Heart right ventricle (tissue), 16 donors: ENCODE data around the gene TRIM42. TPM values are rescaled to one million over a fixed set of nuclear protein-coding genes. Genes with fewer than 3 reads are reported as not detected.

ENCODE experiments used
- ATAC-seq, 8 donors: fragments of 200-7000 bp; cut with Tn5 transposase; one replicate each; pipeline ENCODE4 v1.9.1; 2020; ENCODE audit warnings: mild to moderate bottlenecking in 8 of 8, moderate library complexity in 8 of 8, moderate number of reproducible peaks in 1 of 8
- DNase-seq, 2 donors: peaks; one replicate each; pipeline ENCODE4 v3.0.0-alpha.2; 2020
- H3K27ac ChIP-seq, 10 donors: fragments of 200-600 bp; sonication (generic) in 2 of 10; one replicate each; pipeline versions ENCODE4 v1.5.0 to v1.8.0; 2020 to 2022; ENCODE audit warnings: mild to moderate bottlenecking in 3 of 10
- H3K27me3 ChIP-seq, 7 donors: fragments of 200-600 bp; one replicate each; pipeline ENCODE4 v1.8.0; 2021 to 2022; ENCODE audit warnings: mild to moderate bottlenecking in 2 of 7
- H3K36me3 ChIP-seq, 9 donors: fragments of 200-600 bp; sonication (generic) in 1 of 9; one replicate each; pipeline versions ENCODE4 v1.5.0 to v1.8.0; 2020 to 2022; ENCODE audit warnings: mild to moderate bottlenecking in 2 of 9
- H3K4me1 ChIP-seq, 9 donors: fragments of 200-600 bp; sonication (generic) in 1 of 9; one replicate each; pipeline versions ENCODE4 v1.5.0 to v1.8.0; 2020 to 2022; ENCODE audit warnings: mild to moderate bottlenecking in 4 of 9
- H3K4me3 ChIP-seq, 10 donors: fragments of 200-600 bp; sonication (generic) in 2 of 10; one replicate each; pipeline versions ENCODE4 v1.5.0 to v1.8.0; 2020 to 2022; ENCODE audit warnings: mild to moderate bottlenecking in 7 of 10, moderate library complexity in 2 of 10
- H3K9me3 ChIP-seq, 11 donors: fragments of 200-600 bp in 10 of 11; sonication (generic) in 2 of 11; one replicate each; pipeline versions ENCODE4 v1.5.0 to v1.8.0; 2013 to 2022; ENCODE audit warnings: mild to moderate bottlenecking in 2 of 11, control low read depth in 1 of 11, moderate library complexity in 1 of 11
- CTCF ChIP-seq, 9 donors: fragments of 200-600 bp; sonication (generic) in 2 of 9; IDR thresholded peaks; one replicate each; pipeline versions ENCODE4 v1.5.0 to v1.8.0; 2021 to 2022; ENCODE audit warnings: antibody characterized with exemption in 9 of 9, mild to moderate bottlenecking in 5 of 9, moderate library complexity in 1 of 9
- WGBS, 2 donors: extraction: QIAGEN DNeasy Blood & Tissue Kit; methylation state at CpG; one replicate each; pipeline ENCODE4 v1.1.7; 2013; ENCODE audit warnings: inconsistent platforms in 1 of 2; 5-methylcytosine and 5-hydroxymethylcytosine counted together
- intact Hi-C, 10 donors: fragments of 100-400 bp; cut with DNase I; formaldehyde crosslinking; loops; one replicate each; pipeline versions ENCODE4 v1.11.1 to v1.14.2; 2022
- polyA plus RNA-seq, 2 donors: library from polyadenylated mRNA; stranded (reverse); fragments of 200-250 nt; gene quantifications; one replicate each; pipeline ENCODE4 v1.2.3, GENCODE V29; 2013
- total RNA-seq, 10 donors: library from RNA; stranded (reverse); fragmentation: NEBNext Ultra II Directional in 3 of 10; extraction: Animal tissue kit (Norgen Biotek cat#: 25700) in 3 of 10; gene quantifications; one replicate each; pipeline versions ENCODE4 v1.2.1 to v1.2.4, GENCODE V29; 2021 to 2023
- donor health status: Arrhythmogenic right ventricular cardiomyopathy.
- donor health status: ischemic (EF 13 %, LVEDD 7.1; RV severe dilation, severe dysfunction).
- donor health status: healthy with polysubstance abuse.
- donor health status: DM: no; HTN: yes; CAD: no.
- donor health status: DM: no; HTN: no; CAD: no.
- donor health status: ischemic (EF 25% LVEDD 6.9; RV normal size, moderate dysfunction).
- donor health status: ischemic (EF 25% LVEDD 5.7; RV mildly dilated, moderate dysfunction).
- donor health status: healthy.
- donor health status: DM: yes; HTN: yes; CAD: no.
- donor health status: Ischemic cardiomyopathy.
- donor health status: ischemic (EF 35%, LVEDD 5.7; RV mildly dilated, moderate dysfunction).
- donor health status: nonischemic (EF 11% LVEDD 7.7; RV severe dilation, severe dysfunction).
- donor health status: DM: yes; HTN: yes; CAD: no.
- donor health status: PGD.
- donor health status: ischemic (EF 29% LVEDD 5.4; RV normal size, mild dysfunction).
- donor health status: nonischemic (EF 23%, LVEDD 6.1; RV moderate dilation, normal function).

Gene TRIM42
- total and polyA plus RNA-seq, 12 donors = not detected

GRCh38 chr3:140715035-140715434 lies 37.2 kb downstream of the TRIM42 start:
- Histone ChIP-seq H3K27me3 (no peaks in the 10 kb centered on the region), H3K4me3 (no peak overlapping the region), H3K36me3 (no peaks in the 10 kb centered on the region), H3K9me3 (no peaks in the 10 kb centered on the region), H3K27ac (no peak overlapping the region), H3K4me1 (peaks cover 0 to 13% (median 0%) of the 10 kb centered on the region in 9 donors)
- DNase-seq (no peak), ATAC-seq (no peak)
- 81 to 87% methylated on average over 10 of the region's 10 CpGs for WGBS, 2 donors
- TF ChIP-seq CTCF (IDR thresholded peaks at IDR 0.05) = no peak
- intact Hi-C loops = no loop called here

GRCh38 chr3:140717921-140718320 lies 40.1 kb downstream of the TRIM42 start:
- intact Hi-C loops = no loop called here
- no peak overlapping the region for H3K4me3 ChIP-seq
- H3K27ac ChIP-seq = no peak overlapping the region
- no peaks in the 10 kb centered on the region for H3K27me3 ChIP-seq
- peak in 4 of 8 donors; percentile 44 to 59 (median 55) for ATAC-seq
- DNase-seq = no peak
- H3K36me3 ChIP-seq = no peaks in the 10 kb centered on the region
- TF ChIP-seq CTCF (IDR thresholded peaks at IDR 0.05) = no peak
- WGBS, 2 donors = 55 to 68% methylated on average over 3 of the region's 3 CpGs
- H3K9me3 ChIP-seq = no peaks in the 10 kb centered on the region
- peaks cover 0 to 15% (median 0%) of the 10 kb centered on the region in 9 donors for H3K4me1 ChIP-seq

GRCh38 chr3:140719841-140720614 lies 42.2 kb downstream of the TRIM42 start:
- Histone ChIP-seq H3K9me3 (no peaks in the 10 kb centered on the region), H3K27me3 (no peaks in the 10 kb centered on the region), H3K4me3 (no peak overlapping the region), H3K27ac (peak overlapping the region in 2 of 10 donors; percentile 41 to 68), H3K4me1 (peaks cover 0 to 15% (median 0%) of the 10 kb centered on the region in 9 donors), H3K36me3 (no peaks in the 10 kb centered on the region)
- intact Hi-C loops = loop anchor here in 1 of 10 donors (5.0 kb wide), 1 partner anchor 123 kb away; no protein-coding TSS in a partner anchor
- DNase-seq (no peak), ATAC-seq (peak in 7 of 8 donors; percentile 28 to 92 (median 55))
- TF ChIP-seq CTCF (IDR thresholded peaks at IDR 0.05) = no peak
- WGBS, 2 donors = 67 to 77% methylated on average over 5 of the region's 5 CpGs

DNA sequence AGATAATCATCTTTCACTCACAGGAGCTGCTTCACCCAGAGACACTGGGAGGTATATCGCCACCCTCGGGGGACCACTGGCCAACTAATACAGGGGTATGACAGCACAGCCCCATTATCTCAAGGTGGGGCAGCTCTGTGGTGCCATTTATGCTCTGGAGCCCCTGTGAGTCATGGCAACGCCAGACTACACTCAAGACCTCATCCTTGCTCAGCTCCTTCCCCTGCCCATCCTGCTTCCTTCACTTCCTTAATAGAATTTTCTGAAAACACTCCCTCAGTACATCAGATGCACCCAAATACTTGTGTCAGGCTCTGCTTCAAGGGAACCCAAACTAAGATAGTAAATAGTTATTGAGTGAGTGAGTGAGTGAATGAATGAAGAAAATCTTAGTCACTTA lies 45.7 kb downstream of the TRIM42 start:
- H3K36me3 ChIP-seq = no peaks in the 10 kb centered on the region
- no peak overlapping the region for H3K27ac ChIP-seq
- TF ChIP-seq CTCF (IDR thresholded peaks at IDR 0.05) = no peak
- no peak overlapping the region for H3K4me3 ChIP-seq
- no peak for ATAC-seq
- WGBS, 2 donors = 74 to 84% methylated on average over 3 of the region's 3 CpGs
- no peaks in the 10 kb centered on the region for H3K9me3 ChIP-seq
- intact Hi-C loops = loop anchor here in 1 of 10 donors (5.0 kb wide), 1 partner anchor 126 kb away; no protein-coding TSS in a partner anchor
- no peak for DNase-seq
- peaks cover 0 to 11% (median 0%) of the 10 kb centered on the region in 9 donors for H3K4me1 ChIP-seq
- peaks cover 0 to 6% (median 0%) of the 10 kb centered on the region in 7 donors for H3K27me3 ChIP-seq
